Karpas-422 (cell line): Measurements from ENCODE around the gene HBA2. TPM values are rescaled to one million over a fixed set of nuclear protein-coding genes. Genes with fewer than 3 reads are reported as not detected.
"Not testable (repeated sequence)": the region's sequence is repeated elsewhere in the genome, so short reads cannot be mapped to it uniquely, and the experiment has no call there.

Experiments used
- DNase-seq: peaks from one replicate; pipeline ENCODE4 v3.0.0-alpha.2; 2015
- H2AFZ ChIP-seq: fragments of 200-600 bp; sonication (generic); 2 replicates; pipeline ENCODE4 v1.6.1; 2014; ENCODE audit warnings: antibody characterized with exemption, low read length, mixed read lengths
- H3K27ac ChIP-seq: fragments of 200-600 bp; sonication (generic); 2 replicates; pipeline ENCODE4 v1.5.1; 2014; ENCODE audit warnings: mild to moderate bottlenecking, low read length, moderate library complexity
- H3K27me3 ChIP-seq: fragments of 200-600 bp; sonication (generic); 2 replicates; pipeline ENCODE4 v1.6.1; 2014; ENCODE audit warnings: low read length, mixed read lengths
- H3K36me3 ChIP-seq: fragments of 200-600 bp; sonication (generic); 2 replicates; pipeline ENCODE4 v1.6.1; 2014; ENCODE audit warnings: low read length, mixed read lengths; ENCODE audit not compliant: insufficient read depth
- H3K4me1 ChIP-seq: fragments of 200-600 bp; sonication (generic); 2 replicates; pipeline ENCODE4 v1.6.1; 2014; ENCODE audit warnings: mild to moderate bottlenecking, low read length, mixed read lengths
- H3K4me2 ChIP-seq: fragments of 200-600 bp; sonication (generic); 2 replicates; pipeline ENCODE4 v1.6.1; 2014; ENCODE audit warnings: low read length, low read depth, mild to moderate bottlenecking; ENCODE audit not compliant: poor library complexity, severe bottlenecking
- H3K4me3 ChIP-seq: fragments of 200-600 bp; sonication (generic); 2 replicates; pipeline ENCODE4 v1.5.1; 2014; ENCODE audit warnings: mild to moderate bottlenecking, antibody characterized with exemption, low read length, mixed read lengths
- H3K79me2 ChIP-seq: fragments of 200-600 bp; sonication (generic); 2 replicates; pipeline ENCODE4 v1.6.1; 2014; ENCODE audit warnings: mild to moderate bottlenecking, low read length, mixed read lengths
- H3K9ac ChIP-seq: fragments of 200-600 bp; sonication (generic); 2 replicates; pipeline ENCODE4 v1.6.0; 2014; ENCODE audit warnings: low read length
- H3K9me2 ChIP-seq: fragments of 200-600 bp; sonication (generic), shearing (Covaris generic); replicated peaks from 2 replicates; pipeline ENCODE4 v1.6.0; 2014; ENCODE audit warnings: mild to moderate bottlenecking, low read length, moderate library complexity; ENCODE audit not compliant: insufficient read depth
- H3K9me3 ChIP-seq: fragments of 300-700, 200-600 bp; sonication (generic); 2 replicates; pipeline ENCODE4 v1.6.1; 2014; ENCODE audit warnings: low read length, mixed read lengths
- H4K20me1 ChIP-seq: fragments of 200-600 bp; sonication (generic); 2 replicates; pipeline ENCODE4 v1.6.1; 2014; ENCODE audit warnings: mild to moderate bottlenecking, antibody characterized with exemption, low read length, low read depth; ENCODE audit not compliant: insufficient read depth
- total RNA-seq: library from RNA; depleted of rRNA; stranded (reverse); fragments of >200 nt; shearing (Covaris generic); gene quantifications from 2 replicates; pipeline ENCODE4 v1.2.3, GENCODE V29; 2014; ENCODE audit warnings: low replicate concordance

HBA2 gene
- total RNA-seq, 1 experiment from 2014 or later = not detected

GRCh38 chr16:175011-175949 lies 2.6 kb downstream of the HBA2 start:
- Histone ChIP-seq H3K9me3 (no peaks in the 10 kb centered on the region), H3K27me3 (no peaks in the 10 kb centered on the region)

GRCh38 chr16:176006-176405 lies 3.3 kb downstream of the HBA2 start:
- H3K79me2 ChIP-seq, H3K9me3 ChIP-seq, H3K4me3 ChIP-seq, H3K27ac ChIP-seq, H3K9ac ChIP-seq, H3K4me2 ChIP-seq, H2AFZ ChIP-seq, H4K20me1 ChIP-seq, H3K4me1 ChIP-seq, DNase-seq, H3K36me3 ChIP-seq, H3K27me3 ChIP-seq, H3K9me2 ChIP-seq: not testable (repeated sequence)

More at GRCh38 chr16:175011-175949, 2.6 kb downstream of the HBA2 start:
- Histone ChIP-seq H3K4me3 (no peak overlapping the region), H3K9me2 (no peaks in the 10 kb centered on the region), H3K36me3 (no peaks in the 10 kb centered on the region), H3K79me2 (no peaks in the 10 kb centered on the region), H2AFZ (no peak overlapping the region), H3K27ac (no peak overlapping the region), H3K4me2 (no peak overlapping the region), H3K9ac (no peak overlapping the region), H3K4me1 (no peaks in the 10 kb centered on the region), H4K20me1 (peaks cover 5% of the 10 kb centered on the region; the same call in 1 of the 2 replicates)
- DNase-seq = no peak

GRCh38 chr16:176477-177382 lies 4.1 kb downstream of the HBA2 start, which contains the start of gene HBA1:
HBA1 (plus strand) TSS chr16:176680; CDS start chr16:176717, 37 bp downstream.
- not testable (repeated sequence) for H4K20me1 ChIP-seq, H3K27ac ChIP-seq, H3K9ac ChIP-seq, H3K36me3 ChIP-seq, H3K27me3 ChIP-seq, H3K9me2 ChIP-seq, H3K4me2 ChIP-seq, H3K4me1 ChIP-seq, H3K4me3 ChIP-seq, H2AFZ ChIP-seq, H3K9me3 ChIP-seq, DNase-seq, H3K79me2 ChIP-seq

- H3K27ac ChIP-seq = no peak overlapping the region
- H3K9ac ChIP-seq = no peak overlapping the region
- no peaks in the 10 kb centered on the region for H3K79me2 ChIP-seq
- no peaks in the 10 kb centered on the region for H3K9me3 ChIP-seq
- H3K4me1 ChIP-seq = peaks cover 2% of the 10 kb centered on the region; the same call in 1 of the 2 replicates
- H2AFZ ChIP-seq = no peak overlapping the region
- no peaks in the 10 kb centered on the region for H3K9me2 ChIP-seq
- H4K20me1 ChIP-seq = peaks cover 5% of the 10 kb centered on the region; the same call in 1 of the 2 replicates
- H3K4me3 ChIP-seq = no peak overlapping the region
- H3K4me2 ChIP-seq = no peak overlapping the region
- H3K36me3 ChIP-seq = no peaks in the 10 kb centered on the region
- DNase-seq = no peak
- no peaks in the 10 kb centered on the region for H3K27me3 ChIP-seq
These were observed 4.7 kb downstream of the HBA2 start for GRCh38 chr16:177394-177822.

- H3K27me3 ChIP-seq = no peaks in the 10 kb centered on the region
- H3K4me1 ChIP-seq = peaks cover 2% of the 10 kb centered on the region; the same call in 1 of the 2 replicates
- H3K79me2 ChIP-seq = no peaks in the 10 kb centered on the region
- no peak overlapping the region for H3K27ac ChIP-seq
- H3K9ac ChIP-seq = no peak overlapping the region
- peaks cover 5% of the 10 kb centered on the region; the same call in 1 of the 2 replicates for H4K20me1 ChIP-seq
- no peaks in the 10 kb centered on the region for H3K9me3 ChIP-seq
- H2AFZ ChIP-seq = no peak overlapping the region
- no peaks in the 10 kb centered on the region for H3K36me3 ChIP-seq
- H3K9me2 ChIP-seq = no peaks in the 10 kb centered on the region
- H3K4me2 ChIP-seq = no peak overlapping the region
- DNase-seq = no peak
- no peak overlapping the region for H3K4me3 ChIP-seq
These were observed 5.4 kb downstream of the HBA2 start for GRCh38 chr16:177981-178667.

GRCh38 chr16:178668-179015 lies 6.0 kb downstream of the HBA2 start:
- Histone ChIP-seq H3K9me2 (no peaks in the 10 kb centered on the region), H3K36me3 (no peaks in the 10 kb centered on the region), H3K9me3 (no peaks in the 10 kb centered on the region), H3K4me3 (no peak overlapping the region), H3K27ac (no peak overlapping the region), H2AFZ (no peak overlapping the region), H4K20me1 (peaks cover 5% of the 10 kb centered on the region; the same call in 1 of the 2 replicates), H3K79me2 (no peaks in the 10 kb centered on the region), H3K4me2 (no peak overlapping the region), H3K4me1 (peaks cover 2% of the 10 kb centered on the region; the same call in 1 of the 2 replicates), H3K27me3 (no peaks in the 10 kb centered on the region), H3K9ac (no peak overlapping the region)
- no peak for DNase-seq

GRCh38 chr16:179211-180092 lies 6.8 kb downstream of the HBA2 start:
- H3K9me2 ChIP-seq = no peaks in the 10 kb centered on the region
- H3K4me3 ChIP-seq = no peak overlapping the region
- DNase-seq = no peak
- H3K4me2 ChIP-seq = no peak overlapping the region
- H3K36me3 ChIP-seq = no peaks in the 10 kb centered on the region
- no peak overlapping the region for H2AFZ ChIP-seq
- no peaks in the 10 kb centered on the region for H3K9me3 ChIP-seq
- H3K4me1 ChIP-seq = peaks cover 2% of the 10 kb centered on the region; the same call in 1 of the 2 replicates
- H3K9ac ChIP-seq = no peak overlapping the region
- no peaks in the 10 kb centered on the region for H3K27me3 ChIP-seq
- H3K79me2 ChIP-seq = no peaks in the 10 kb centered on the region
- H3K27ac ChIP-seq = no peak overlapping the region
- H4K20me1 ChIP-seq = peaks cover 5% of the 10 kb centered on the region; the same call in 1 of the 2 replicates
